H1 (cell line): ENCODE measurements around the gene DCUN1D3. TPM values are rescaled to one million over a fixed set of nuclear protein-coding genes. Genes with fewer than 3 reads are reported as not detected.

Experiments used
- CBX8 ChIP-seq: fragments of 300-800, 300-1000 bp; sonication (generic); IDR thresholded peaks from 2 replicates; pipeline ENCODE4 v1.7.1; 2016; ENCODE audit warnings: low read depth, low read length, borderline replicate concordance
- EGR1 ChIP-seq: IDR thresholded peaks from 2 replicates; pipeline ENCODE4 v1.6.1; 2011; ENCODE audit warnings: low read depth, low read length, borderline replicate concordance
- KDM5A ChIP-seq: fragments of 200-600 bp; IDR thresholded peaks from 2 replicates; pipeline ENCODE4 v1.7.1; 2012; ENCODE audit warnings: mild to moderate bottlenecking, low read length, inconsistent platforms, mixed read lengths
- POLR2A ChIP-seq, 2 experiments: IDR thresholded peaks; 1 replicate in 1 of 2; 2 replicates in 1 of 2; pipeline ENCODE4 v1.6.1; 2011; ENCODE audit warnings: low read depth in 2 of 2, low read length in 2 of 2, mild to moderate bottlenecking in 2 of 2; ENCODE audit errors: control extremely low read depth in 1 of 2
- SP2 ChIP-seq: IDR thresholded peaks from 2 replicates; pipeline ENCODE4 v1.6.1; 2012; ENCODE audit warnings: mild to moderate bottlenecking, low read length, inconsistent platforms
- polyA plus RNA-seq, 7 experiments: library from polyadenylated mRNA; depleted of rRNA in 3 of 7; stranded (reverse) in 5 of 7; unstranded in 2 of 7; fragments of >200 nt in 5 of 7; fragments of 200-250 nt in 2 of 7; gene quantifications; 1 replicate in 5 of 7; 2 replicates in 1 of 7; 4 replicates in 1 of 7; pipeline versions ENCODE4 v1.2.1 to v1.2.3, GENCODE V29; 2011 to 2013; ENCODE audit warnings: missing spikeins in 2 of 7, mixed read lengths in 2 of 7
- total RNA-seq: library from RNA; stranded (reverse); fragmentation: NEBNext Ultra II Directional; extraction: Animal tissue kit (Norgen Biotek cat#: 25700); gene quantifications from 2 replicates; pipeline ENCODE4 v1.2.1, GENCODE V29; 2021

DCUN1D3 gene
- total and polyA plus RNA-seq, 2 of the 8 experiments (the other 6 are each of a cell fraction or from before 2014, with no cell fraction given), result 3.5 to 18.2 TPM

GRCh38 chr16:20811889-20812439 is 88.2 kb downstream of the DCUN1D3 start (continued):
- TF ChIP-seq EGR1 (no peak), SP2 (no peak), KDM5A (no peak), POLR2A (IDR thresholded peaks at IDR 0.05; ENCODE audit: control extremely low read depth in 1 of 2, low read depth in 2 of 2, low read length in 2 of 2) (no peak), CBX8 (no peak)
- TF ChIP-seq, all 59 proteins: peak for 0
